ENCODE measurements around the gene GCH1.

DNA sequence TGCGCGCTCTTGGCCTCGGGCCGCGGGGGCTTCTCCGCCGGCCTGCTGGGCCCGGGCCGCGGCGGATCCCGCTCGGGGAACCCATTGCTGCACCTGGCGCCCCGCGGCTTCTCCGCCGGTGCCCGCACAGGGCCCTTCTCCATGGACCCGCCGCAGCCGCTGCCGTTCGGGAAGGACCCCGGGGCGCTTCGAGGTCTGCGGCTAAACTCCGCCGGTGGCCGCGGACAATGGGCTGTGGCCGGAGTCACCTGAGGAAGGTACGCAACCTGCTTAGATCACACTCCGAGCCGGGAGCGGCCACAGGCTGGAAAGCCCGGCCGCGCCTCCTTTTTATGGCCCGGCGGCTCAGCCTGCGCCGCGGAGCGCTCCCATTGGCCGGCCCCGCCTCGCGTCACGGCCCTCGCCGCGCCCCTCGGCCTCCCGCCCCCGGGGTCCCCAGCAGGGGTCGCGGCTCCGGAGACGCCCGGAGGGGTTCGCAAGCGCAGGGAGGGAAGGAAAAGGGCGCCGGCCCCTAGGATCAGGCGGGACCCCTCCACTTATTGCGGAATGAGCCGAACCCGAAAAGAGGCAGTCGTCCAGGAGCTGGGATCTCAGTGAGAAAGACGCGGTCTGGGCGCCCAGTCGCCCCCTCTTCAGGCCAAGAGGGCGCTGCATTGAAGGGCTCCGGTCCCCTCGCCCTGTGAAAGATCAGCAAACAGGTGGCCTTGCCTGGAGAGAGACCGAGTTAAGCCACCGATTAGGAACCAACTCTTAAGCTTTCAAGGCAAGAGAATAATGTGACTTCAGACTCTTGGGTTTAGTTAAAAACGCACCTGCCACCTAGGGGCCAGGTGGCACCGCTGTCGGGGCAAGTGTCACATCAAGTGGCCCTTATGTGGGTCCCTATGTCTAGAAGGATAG, at the start of gene GCH1:
- TF ChIP-seq CTCF (IDR thresholded peaks at IDR 0.05) (no peak), POLR2A (IDR thresholded peaks at IDR 0.05) (no peak)

Measured in lower leg skin (tissue), 3 donors.